MCF 10A (cell line): Measurements from ENCODE around the gene TNFRSF1B. TPM values are rescaled to one million over a fixed set of nuclear protein-coding genes. Genes with fewer than 3 reads are reported as not detected.

Source experiments
- Bru-seq: library from RNA; stranded (reverse); fragments of 400-500 nt; gene quantifications from one replicate; lab custom pipeline; 2021; lab: Mats Ljungman, UMichigan
- BruChase-seq, 2 experiments: library from RNA; stranded (reverse); fragments of 400-500 nt; gene quantifications; one replicate each; lab custom pipeline; 2021; lab: Mats Ljungman, UMichigan
- BruUV-seq: library from RNA; stranded (reverse); fragments of 400-500 nt; replicated peaks from 2 replicates; lab custom pipeline; 2021; lab: Mats Ljungman, UMichigan
- CTCF ChIA-PET: fragments of 300-600 bp; sonication (Branson Sonifier 250); formaldehyde crosslinking; extraction: SDS; loops from one replicate; lab custom pipeline; 2021; ENCODE audit warnings: antibody characterized with exemption, inconsistent platforms; lab: Yijun Ruan, JAX
- POLR2A ChIA-PET: fragments of 300-600, 350-650 bp; sonication (Branson Sonifier 250); formaldehyde crosslinking; extraction: SDS; loops from one replicate; lab custom pipeline; 2020; ENCODE audit warnings: antibody characterized with exemption, inconsistent platforms; lab: Yijun Ruan, JAX
- DNase-seq: peaks from one replicate; pipeline ENCODE4 v3.0.0-alpha.2; 2018; ENCODE audit not compliant: unreplicated experiment
- H3K27ac Mint-ChIP-seq: one replicate; pipeline ENCODE4 v1.8.0; 2022; ENCODE audit warnings: mild to moderate bottlenecking, low read depth, mixed read lengths; ENCODE audit not compliant: unreplicated experiment
- H3K27me3 Mint-ChIP-seq: one replicate; pipeline ENCODE4 v1.8.0; 2022; ENCODE audit warnings: mixed read lengths; ENCODE audit not compliant: insufficient read depth, unreplicated experiment
- H3K36me3 Mint-ChIP-seq: one replicate; pipeline ENCODE4 v1.8.0; 2022; ENCODE audit warnings: mild to moderate bottlenecking, moderate library complexity, mixed read lengths; ENCODE audit not compliant: insufficient read depth, unreplicated experiment
- H3K4me1 Mint-ChIP-seq: one replicate; pipeline ENCODE4 v1.8.0; 2022; ENCODE audit warnings: mixed read lengths; ENCODE audit not compliant: insufficient read depth, unreplicated experiment
- H3K4me3 Mint-ChIP-seq: one replicate; pipeline ENCODE4 v1.8.0; 2022; ENCODE audit warnings: mild to moderate bottlenecking, moderate library complexity, mixed read lengths; ENCODE audit not compliant: unreplicated experiment
- H3K9me3 Mint-ChIP-seq: one replicate; pipeline ENCODE4 v1.8.0; 2022; ENCODE audit warnings: mixed read lengths; ENCODE audit not compliant: unreplicated experiment
- intact Hi-C: fragments of 100-400 bp; cut with micrococcal nuclease; formaldehyde crosslinking; loops from 2 replicates; pipeline ENCODE4 v1.14.1; 2022
- long read RNA-seq: library from polyadenylated mRNA; stranded (forward); transcript quantifications from one replicate; pipeline ENCODE4 v2.0.0, GENCODE V29; 2022
- total RNA-seq: library from RNA; stranded (reverse); gene quantifications from 2 replicates; pipeline ENCODE4 v1.2.3, GENCODE V29; 2022
- TF ChIP-seq, protein P1 (sequence below): fragments of 200-600 bp; IDR thresholded peaks from one replicate; pipeline ENCODE4 v1.8.0; 2022; ENCODE audit warnings: antibody characterized with exemption, mild to moderate bottlenecking; ENCODE audit not compliant: unreplicated experiment

TNFRSF1B gene
- total RNA-seq (0.22 TPM in 1 of 2 replicates, not detected in the other), Bru-seq, nascent RNA (percentile 5 among the genes with signal in this experiment), BruChase-seq, experiment 1, labeled RNA remaining after a 6-hour chase (percentile 5 among the genes with signal in this experiment), BruChase-seq, experiment 2, labeled RNA remaining after a 2-hour chase (percentile 6 among the genes with signal in this experiment)
- long read RNA-seq: 0 reads

DNA sequence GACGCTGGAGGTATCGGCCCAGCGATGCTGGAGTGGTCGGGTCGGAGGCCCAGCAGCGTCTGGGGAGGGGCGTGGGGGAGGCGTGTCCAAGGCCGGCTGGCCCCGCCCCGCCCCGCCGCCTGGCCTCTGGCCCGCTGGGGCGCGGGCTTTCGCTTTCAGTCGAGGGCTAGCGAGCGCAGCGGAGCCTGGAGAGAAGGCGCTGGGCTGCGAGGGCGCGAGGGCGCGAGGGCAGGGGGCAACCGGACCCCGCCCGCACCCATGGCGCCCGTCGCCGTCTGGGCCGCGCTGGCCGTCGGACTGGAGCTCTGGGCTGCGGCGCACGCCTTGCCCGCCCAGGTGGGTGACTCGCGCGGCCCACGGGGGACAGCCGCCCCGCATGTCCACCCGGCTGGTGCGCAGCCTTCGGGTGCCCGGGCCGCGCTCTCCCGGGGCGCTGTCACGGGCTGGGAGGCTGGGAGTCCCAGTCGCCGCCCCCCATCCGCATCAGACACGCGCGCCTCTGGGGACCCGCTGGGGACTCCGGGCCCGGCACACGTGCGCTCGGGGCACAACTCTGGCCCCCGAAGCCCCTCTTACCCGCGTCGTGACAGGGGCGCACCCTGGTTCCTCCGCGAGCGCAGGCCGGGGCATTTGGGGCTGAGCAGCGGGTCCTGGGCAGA is at the start of gene TNFRSF1B:
Gene TNFRSF1B (plus strand): TSS at position 158 of the 659 bp plus-strand sequence. CDS start 101 bp downstream, at position 259.
- ChIA-PET CTCF (interaction anchor here (0.6 kb wide), 1 partner anchor 35 kb away, joined by 3 read pairs; no protein-coding TSS in a partner anchor), POLR2A (interaction anchor here (0.7 kb wide), 1 partner anchor 10 kb away, joined by 5 read pairs; no protein-coding TSS in a partner anchor)
- no peaks in the 10 kb centered on the region for H3K9me3 Mint-ChIP-seq
- no peaks in the 10 kb centered on the region for H3K36me3 Mint-ChIP-seq
- no peak for DNase-seq
- no TSS peak for BruUV-seq
- peaks cover 9% of the 10 kb centered on the region for H3K27me3 Mint-ChIP-seq
- no peak within 1 kb of the TSS for H3K27ac Mint-ChIP-seq
- intact Hi-C loops: no loop called here
- peak within 1 kb of the TSS; percentile 54 for H3K4me3 Mint-ChIP-seq
- peaks cover 5% of the 10 kb centered on the region for H3K4me1 Mint-ChIP-seq
- TF ChIP-seq, protein P1, sequence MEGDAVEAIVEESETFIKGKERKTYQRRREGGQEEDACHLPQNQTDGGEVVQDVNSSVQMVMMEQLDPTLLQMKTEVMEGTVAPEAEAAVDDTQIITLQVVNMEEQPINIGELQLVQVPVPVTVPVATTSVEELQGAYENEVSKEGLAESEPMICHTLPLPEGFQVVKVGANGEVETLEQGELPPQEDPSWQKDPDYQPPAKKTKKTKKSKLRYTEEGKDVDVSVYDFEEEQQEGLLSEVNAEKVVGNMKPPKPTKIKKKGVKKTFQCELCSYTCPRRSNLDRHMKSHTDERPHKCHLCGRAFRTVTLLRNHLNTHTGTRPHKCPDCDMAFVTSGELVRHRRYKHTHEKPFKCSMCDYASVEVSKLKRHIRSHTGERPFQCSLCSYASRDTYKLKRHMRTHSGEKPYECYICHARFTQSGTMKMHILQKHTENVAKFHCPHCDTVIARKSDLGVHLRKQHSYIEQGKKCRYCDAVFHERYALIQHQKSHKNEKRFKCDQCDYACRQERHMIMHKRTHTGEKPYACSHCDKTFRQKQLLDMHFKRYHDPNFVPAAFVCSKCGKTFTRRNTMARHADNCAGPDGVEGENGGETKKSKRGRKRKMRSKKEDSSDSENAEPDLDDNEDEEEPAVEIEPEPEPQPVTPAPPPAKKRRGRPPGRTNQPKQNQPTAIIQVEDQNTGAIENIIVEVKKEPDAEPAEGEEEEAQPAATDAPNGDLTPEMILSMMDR: no peak

DNA sequence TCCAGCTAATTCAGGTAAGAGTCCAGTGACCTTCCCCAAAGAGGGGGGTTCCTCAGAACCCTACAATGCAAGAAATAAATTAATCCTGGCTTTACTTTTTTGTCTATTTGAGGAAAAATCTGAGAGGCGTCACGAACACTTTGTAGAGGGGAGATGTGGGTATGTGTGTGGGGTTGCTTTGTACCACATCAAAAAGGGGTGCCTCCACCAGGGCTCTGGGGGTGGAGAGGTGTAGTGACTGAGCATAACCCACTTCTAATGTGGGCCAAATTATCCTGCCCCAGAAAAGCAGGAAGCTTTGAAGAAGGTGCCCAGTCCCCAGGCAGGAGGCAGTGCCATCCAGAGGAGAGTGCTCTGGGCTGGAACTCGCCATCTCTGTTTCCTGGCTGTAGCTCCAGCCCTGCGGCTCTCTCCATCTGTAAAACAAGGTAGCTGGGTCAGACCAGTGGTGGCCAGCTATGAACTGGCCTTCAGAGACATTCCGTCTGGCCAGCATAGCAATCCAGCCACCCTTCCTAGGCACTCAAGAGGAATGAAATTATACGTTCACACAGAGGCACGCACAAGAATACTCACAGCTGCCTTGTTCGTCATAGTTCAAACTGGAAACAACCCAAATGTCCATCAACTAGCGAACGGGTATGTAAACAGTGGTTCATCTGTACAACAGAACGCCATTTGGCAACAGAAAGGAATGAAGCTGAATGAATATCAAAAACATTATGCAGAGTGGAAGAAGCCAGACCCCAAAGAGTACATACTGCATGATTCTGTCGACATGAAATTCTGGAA is 45.4 kb upstream of the TNFRSF1B start:
- H3K27ac Mint-ChIP-seq: no peak overlapping the region
- CTCF ChIA-PET: interaction anchor here (1.1 to 11.7 kb wide), 2 partner anchors 85 to 108 kb away, joined by 3 to 316 read pairs; no protein-coding TSS in a partner anchor
- no TSS peak for BruUV-seq
- intact Hi-C loops: no loop called here
- POLR2A ChIA-PET: interaction anchor here (1.0 kb wide), 1 partner anchor 92 kb away, joined by 3 read pairs; no protein-coding TSS in a partner anchor
- peaks cover 28% of the 10 kb centered on the region for H3K27me3 Mint-ChIP-seq
- peak; percentile 26 for DNase-seq
- TF ChIP-seq, protein P1: no peak
- no peaks in the 10 kb centered on the region for H3K4me1 Mint-ChIP-seq
- no peaks in the 10 kb centered on the region for H3K9me3 Mint-ChIP-seq
- H3K4me3 Mint-ChIP-seq: no peak overlapping the region
- H3K36me3 Mint-ChIP-seq: no peaks in the 10 kb centered on the region

DNA sequence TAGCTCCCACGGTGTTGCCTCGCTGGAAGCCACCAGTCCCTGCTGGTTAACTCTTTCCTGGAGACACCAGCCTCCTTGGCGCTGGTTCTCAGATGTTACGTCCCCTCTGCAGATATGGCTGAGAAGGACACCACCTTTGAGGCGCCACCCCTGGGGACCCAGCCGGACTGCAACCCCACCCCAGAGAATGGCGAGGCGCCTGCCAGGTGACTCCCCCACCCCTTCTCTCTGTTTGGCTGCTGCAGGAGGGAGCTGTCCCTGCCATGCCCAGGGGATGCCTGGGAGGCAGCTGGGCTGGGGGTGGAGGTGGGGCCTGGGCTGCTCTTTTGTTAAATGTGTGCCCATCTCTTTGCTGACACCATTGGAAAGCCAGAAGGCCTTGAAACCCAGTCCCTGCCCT is 43.6 kb upstream of the TNFRSF1B start:
- TF ChIP-seq, protein P1: no peak
- H3K27ac Mint-ChIP-seq: no peak overlapping the region
- no peaks in the 10 kb centered on the region for H3K4me1 Mint-ChIP-seq
- no peaks in the 10 kb centered on the region for H3K9me3 Mint-ChIP-seq
- ChIA-PET POLR2A (interaction anchor here (0.6 to 1.6 kb wide), 3 partner anchors 16 to 172 kb away, joined by 3 read pairs; no protein-coding TSS in a partner anchor), CTCF (interaction anchor here (1.2 to 11.7 kb wide), 6 partner anchors 33 to 106 kb away, joined by 3 to 316 read pairs (median 4); no protein-coding TSS in a partner anchor)
- no peak overlapping the region for H3K4me3 Mint-ChIP-seq
- no TSS peak for BruUV-seq
- no peaks in the 10 kb centered on the region for H3K36me3 Mint-ChIP-seq
- intact Hi-C loops: no loop called here
- H3K27me3 Mint-ChIP-seq: peaks cover 28% of the 10 kb centered on the region
- no peak for DNase-seq
